NB4 (cell line): ENCODE measurements around the gene ANGPTL3.
A peak's percentile ranks its signal among the peaks of the same experiment; 100 is the strongest.

Experiments
- DNase-seq: peaks from one replicate; pipeline ENCODE4 v3.0.0; 2010; ENCODE audit warnings: low read depth
- H3K4me3 ChIP-seq: one replicate; pipeline ENCODE4 v1.5.1; 2011; ENCODE audit warnings: mild to moderate bottlenecking, low read depth, low read length, moderate library complexity
- MYC ChIP-seq: IDR thresholded peaks from 2 replicates; pipeline ENCODE4 v1.6.1; 2011; ENCODE audit warnings: low read depth, low read length
- POLR2A ChIP-seq: IDR thresholded peaks from 2 replicates; pipeline ENCODE4 v1.6.1; 2011; ENCODE audit warnings: mild to moderate bottlenecking; ENCODE audit not compliant: insufficient read length; ENCODE audit errors: extremely low read depth
- TF ChIP-seq, protein P1 (sequence below): IDR thresholded peaks from 2 replicates; pipeline ENCODE4 v1.6.1; 2011; ENCODE audit warnings: low read depth, low read length
- TF ChIP-seq, protein P2 (sequence below): IDR thresholded peaks from one replicate; pipeline ENCODE4 v1.5.1; 2012; ENCODE audit warnings: low read depth, low read length

The ANGPTL3 gene

GRCh38 chr1:62613325-62613727 lies 16.0 kb downstream of the ANGPTL3 start:
- DNase-seq, result no peak
- H3K4me3 ChIP-seq, result no peak overlapping the region
- no peak for TF ChIP-seq MYC
- TF ChIP-seq, protein P1, sequence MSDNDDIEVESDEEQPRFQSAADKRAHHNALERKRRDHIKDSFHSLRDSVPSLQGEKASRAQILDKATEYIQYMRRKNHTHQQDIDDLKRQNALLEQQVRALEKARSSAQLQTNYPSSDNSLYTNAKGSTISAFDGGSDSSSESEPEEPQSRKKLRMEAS, result no peak
- TF ChIP-seq, protein P2, sequence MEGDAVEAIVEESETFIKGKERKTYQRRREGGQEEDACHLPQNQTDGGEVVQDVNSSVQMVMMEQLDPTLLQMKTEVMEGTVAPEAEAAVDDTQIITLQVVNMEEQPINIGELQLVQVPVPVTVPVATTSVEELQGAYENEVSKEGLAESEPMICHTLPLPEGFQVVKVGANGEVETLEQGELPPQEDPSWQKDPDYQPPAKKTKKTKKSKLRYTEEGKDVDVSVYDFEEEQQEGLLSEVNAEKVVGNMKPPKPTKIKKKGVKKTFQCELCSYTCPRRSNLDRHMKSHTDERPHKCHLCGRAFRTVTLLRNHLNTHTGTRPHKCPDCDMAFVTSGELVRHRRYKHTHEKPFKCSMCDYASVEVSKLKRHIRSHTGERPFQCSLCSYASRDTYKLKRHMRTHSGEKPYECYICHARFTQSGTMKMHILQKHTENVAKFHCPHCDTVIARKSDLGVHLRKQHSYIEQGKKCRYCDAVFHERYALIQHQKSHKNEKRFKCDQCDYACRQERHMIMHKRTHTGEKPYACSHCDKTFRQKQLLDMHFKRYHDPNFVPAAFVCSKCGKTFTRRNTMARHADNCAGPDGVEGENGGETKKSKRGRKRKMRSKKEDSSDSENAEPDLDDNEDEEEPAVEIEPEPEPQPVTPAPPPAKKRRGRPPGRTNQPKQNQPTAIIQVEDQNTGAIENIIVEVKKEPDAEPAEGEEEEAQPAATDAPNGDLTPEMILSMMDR, result no peak
- no peak for TF ChIP-seq POLR2A

GRCh38 chr1:62613890-62614289 lies 16.6 kb downstream of the ANGPTL3 start:
- TF ChIP-seq MYC, result no peak
- TF ChIP-seq, protein P1, result no peak
- no peak for TF ChIP-seq POLR2A
- TF ChIP-seq, protein P2, result no peak
- H3K4me3 ChIP-seq, result no peak overlapping the region
- DNase-seq, result no peak

GRCh38 chr1:62621907-62622306 lies 24.6 kb downstream of the ANGPTL3 start:
- no peak overlapping the region for H3K4me3 ChIP-seq
- peak; percentile 23 for DNase-seq
- TF ChIP-seq POLR2A, result no peak
- TF ChIP-seq, protein P1, result no peak
- TF ChIP-seq, protein P2, result no peak

DNA sequence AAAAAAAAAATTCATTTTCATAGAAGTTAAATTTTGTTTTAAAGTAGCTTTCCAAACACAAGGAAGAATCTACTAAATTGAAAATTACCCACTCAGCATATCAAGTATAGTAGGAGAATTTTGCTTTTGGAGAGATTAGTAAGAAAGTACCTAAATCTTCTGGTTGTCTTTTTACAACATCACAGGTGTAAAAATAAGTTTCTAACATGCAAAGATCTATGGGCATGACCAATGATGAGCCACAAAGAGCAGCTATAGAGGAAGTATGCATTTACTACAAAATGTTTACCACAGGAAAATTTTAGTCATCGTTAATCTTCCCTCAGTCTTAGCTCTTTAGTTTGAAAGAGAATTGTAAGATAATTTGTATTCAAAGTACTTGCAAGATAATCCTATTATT lies 28.1 kb downstream of the ANGPTL3 start:
- no peak overlapping the region for H3K4me3 ChIP-seq
- TF ChIP-seq, protein P2, result no peak
- TF ChIP-seq POLR2A (no peak), MYC (no peak)
- TF ChIP-seq, protein P1, result no peak
- peak; percentile 6 for DNase-seq

- DNase-seq, result no peak
- no peak overlapping the region for H3K4me3 ChIP-seq
- no peak for TF ChIP-seq POLR2A
- TF ChIP-seq, protein P1, result no peak
- TF ChIP-seq, protein P2, result no peak
- TF ChIP-seq MYC, result no peak
Observed at GRCh38 chr1:62628506-62628905, 31.2 kb downstream of the ANGPTL3 start.
